Smooth muscle cell (in vitro differentiated cells): ENCODE measurements around the gene CPLX3. TPM values are rescaled to one million over a fixed set of nuclear protein-coding genes. Genes with fewer than 3 reads are reported as not detected.
A peak's percentile ranks its signal among the peaks of the same experiment; 100 is the strongest.

Experiments
- DNase-seq: peaks from one replicate; lab custom pipeline; 2025; ENCODE audit not compliant: unreplicated experiment; lab: John Stamatoyannopoulos, UW
- H2AFZ ChIP-seq: fragments of 200-600 bp; sonication (generic); 2 replicates; pipeline ENCODE4 v1.6.0; 2016; ENCODE audit warnings: antibody characterized with exemption, low read depth, mild to moderate bottlenecking
- H3F3A ChIP-seq: fragments of 200-600 bp; sonication (generic); 2 replicates; pipeline ENCODE4 v1.6.0; 2017; ENCODE audit warnings: antibody characterized with exemption, low read depth
- H3K27ac ChIP-seq: fragments of 200-600 bp; sonication (generic); 2 replicates; pipeline ENCODE4 v1.5.1; 2016; ENCODE audit warnings: low read depth, mild to moderate bottlenecking
- H3K27me3 ChIP-seq: fragments of 200-600 bp; sonication (generic); 2 replicates; pipeline ENCODE4 v1.6.1; 2016; ENCODE audit warnings: low read depth, mild to moderate bottlenecking
- H3K36me3 ChIP-seq: fragments of 200-600 bp; sonication (generic); 2 replicates; pipeline ENCODE4 v1.5.1; 2016; ENCODE audit warnings: low read depth
- H3K4me1 ChIP-seq: fragments of 200-600 bp; sonication (generic); 2 replicates; pipeline ENCODE4 v1.5.1; 2016; ENCODE audit warnings: low read depth
- H3K4me2 ChIP-seq: fragments of 200-600 bp; sonication (generic); 2 replicates; pipeline ENCODE4 v1.6.0; 2016; ENCODE audit warnings: mild to moderate bottlenecking
- H3K4me3 ChIP-seq: fragments of 200-600 bp; sonication (generic); 2 replicates; pipeline ENCODE4 v1.5.1; 2016; ENCODE audit warnings: mild to moderate bottlenecking
- H3K79me2 ChIP-seq: fragments of 200-600 bp; sonication (generic); 2 replicates; pipeline ENCODE4 v1.6.0; 2016; ENCODE audit warnings: low read depth, mild to moderate bottlenecking
- H3K9ac ChIP-seq: fragments of 200-600 bp; sonication (generic); 2 replicates; pipeline ENCODE4 v1.6.0; 2016; ENCODE audit warnings: low read depth
- H3K9me3 ChIP-seq: fragments of 200-600 bp; sonication (generic); replicated peaks from 2 replicates; pipeline ENCODE4 v1.5.1; 2016; ENCODE audit warnings: low read depth
- H4K20me1 ChIP-seq: fragments of 200-600 bp; sonication (generic); 2 replicates; pipeline ENCODE4 v1.6.0; 2016; ENCODE audit warnings: low read depth
- WGBS: methylation state at CpG from one replicate; pipeline ENCODE4 v1.1.7; 2016; ENCODE audit warnings: low lambda C conversion rate; 5-methylcytosine and 5-hydroxymethylcytosine counted together
- polyA plus RNA-seq: library from polyadenylated mRNA; unstranded; fragments of >200 nt; fragmentation: Nextera tagmentation; extraction: Ambion mirVana; gene quantifications from 2 replicates; pipeline ENCODE4 v1.2.1, GENCODE V29; 2016
- total RNA-seq: library from RNA; depleted of rRNA; stranded (reverse); fragments of >200 nt; gene quantifications from 2 replicates; pipeline ENCODE4 v1.2.3, GENCODE V29; 2014
- TF ChIP-seq, protein P1 (sequence below): fragments of 200-600 bp; sonication (generic); IDR thresholded peaks from 2 replicates; pipeline ENCODE4 v1.5.1; 2017; ENCODE audit warnings: borderline replicate concordance, mild to moderate bottlenecking, antibody characterized with exemption; ENCODE audit not compliant: insufficient read depth, poor library complexity, severe bottlenecking

CPLX3 gene
- total and polyA plus RNA-seq, 2 experiments from 2014 or later = 0.22 TPM; not detected in 1

DNA sequence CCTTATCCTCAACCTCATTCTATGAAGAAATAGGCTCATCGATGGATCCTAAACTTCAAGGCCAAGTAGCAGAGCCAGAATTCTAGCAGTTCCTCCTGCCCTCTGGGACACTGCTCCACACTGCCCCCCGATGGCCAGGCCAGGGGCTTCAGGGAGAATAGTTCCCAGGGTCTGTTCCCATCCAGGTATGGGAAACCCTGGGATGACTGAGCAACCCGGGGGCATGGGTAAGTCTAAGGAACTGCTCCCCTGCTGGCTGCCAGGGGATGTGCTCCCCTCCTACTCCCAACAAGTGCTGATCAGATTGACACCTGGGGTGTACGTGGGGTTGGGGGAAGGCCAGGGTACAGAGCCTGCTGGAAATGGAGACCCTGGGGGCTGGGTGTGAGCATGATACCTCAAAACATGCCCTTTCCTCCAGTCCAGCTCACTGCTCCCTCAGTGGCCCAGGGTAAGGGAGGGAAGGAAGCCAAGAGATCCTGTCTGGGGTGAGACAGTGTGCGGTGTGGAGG is 8.9 kb downstream of the CPLX3 start:
- no peaks in the 10 kb centered on the region for H3K79me2 ChIP-seq
- no peaks in the 10 kb centered on the region for H3K4me1 ChIP-seq
- H3K27ac ChIP-seq = no peak overlapping the region
- H3K36me3 ChIP-seq = no peaks in the 10 kb centered on the region
- H3F3A ChIP-seq = no peaks in the 10 kb centered on the region
- H3K9me3 ChIP-seq = no peaks in the 10 kb centered on the region
- no peak overlapping the region for H3K4me2 ChIP-seq
- peak; percentile 5 for DNase-seq
- H3K27me3 ChIP-seq = no peaks in the 10 kb centered on the region
- WGBS = 46% methylated on average over 5 of the region's 5 CpGs
- H4K20me1 ChIP-seq = no peaks in the 10 kb centered on the region
- no peak overlapping the region for H3K9ac ChIP-seq
- TF ChIP-seq, protein P1, sequence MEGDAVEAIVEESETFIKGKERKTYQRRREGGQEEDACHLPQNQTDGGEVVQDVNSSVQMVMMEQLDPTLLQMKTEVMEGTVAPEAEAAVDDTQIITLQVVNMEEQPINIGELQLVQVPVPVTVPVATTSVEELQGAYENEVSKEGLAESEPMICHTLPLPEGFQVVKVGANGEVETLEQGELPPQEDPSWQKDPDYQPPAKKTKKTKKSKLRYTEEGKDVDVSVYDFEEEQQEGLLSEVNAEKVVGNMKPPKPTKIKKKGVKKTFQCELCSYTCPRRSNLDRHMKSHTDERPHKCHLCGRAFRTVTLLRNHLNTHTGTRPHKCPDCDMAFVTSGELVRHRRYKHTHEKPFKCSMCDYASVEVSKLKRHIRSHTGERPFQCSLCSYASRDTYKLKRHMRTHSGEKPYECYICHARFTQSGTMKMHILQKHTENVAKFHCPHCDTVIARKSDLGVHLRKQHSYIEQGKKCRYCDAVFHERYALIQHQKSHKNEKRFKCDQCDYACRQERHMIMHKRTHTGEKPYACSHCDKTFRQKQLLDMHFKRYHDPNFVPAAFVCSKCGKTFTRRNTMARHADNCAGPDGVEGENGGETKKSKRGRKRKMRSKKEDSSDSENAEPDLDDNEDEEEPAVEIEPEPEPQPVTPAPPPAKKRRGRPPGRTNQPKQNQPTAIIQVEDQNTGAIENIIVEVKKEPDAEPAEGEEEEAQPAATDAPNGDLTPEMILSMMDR = peak; percentile 62
- H3K4me3 ChIP-seq = no peak overlapping the region
- no peak overlapping the region for H2AFZ ChIP-seq

DNA sequence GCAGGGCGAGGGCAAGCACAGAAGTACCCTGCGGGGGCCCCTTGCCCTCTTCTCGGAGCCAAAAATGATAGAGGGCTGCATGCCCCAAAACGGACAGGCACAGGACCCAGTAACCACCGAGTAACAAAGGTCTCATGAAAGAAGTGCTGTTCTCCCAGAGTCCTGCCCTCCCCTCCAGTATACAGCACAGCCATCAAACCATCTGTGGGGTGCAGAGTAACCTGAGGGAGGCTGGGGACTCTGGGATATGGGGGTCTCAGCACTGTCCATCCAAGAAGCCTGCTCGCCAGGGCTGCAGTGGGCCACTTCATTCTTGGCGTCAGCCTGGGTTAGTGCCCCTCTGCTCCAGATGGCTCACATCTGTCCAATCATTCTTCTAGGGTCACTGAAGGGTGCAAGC is 10.4 kb downstream of the CPLX3 start:
- no peak overlapping the region for H3K4me3 ChIP-seq
- H3K9ac ChIP-seq = no peak overlapping the region
- H3F3A ChIP-seq = no peaks in the 10 kb centered on the region
- H4K20me1 ChIP-seq = no peaks in the 10 kb centered on the region
- no peaks in the 10 kb centered on the region for H3K79me2 ChIP-seq
- WGBS = 98% methylated on average over 7 of the region's 7 CpGs
- DNase-seq = no peak
- H3K4me1 ChIP-seq = no peaks in the 10 kb centered on the region
- no peak overlapping the region for H2AFZ ChIP-seq
- H3K27ac ChIP-seq = no peak overlapping the region
- no peak overlapping the region for H3K4me2 ChIP-seq
- H3K36me3 ChIP-seq = no peaks in the 10 kb centered on the region
- TF ChIP-seq, protein P1 = no peak
- no peaks in the 10 kb centered on the region for H3K9me3 ChIP-seq
- H3K27me3 ChIP-seq = no peaks in the 10 kb centered on the region

DNA sequence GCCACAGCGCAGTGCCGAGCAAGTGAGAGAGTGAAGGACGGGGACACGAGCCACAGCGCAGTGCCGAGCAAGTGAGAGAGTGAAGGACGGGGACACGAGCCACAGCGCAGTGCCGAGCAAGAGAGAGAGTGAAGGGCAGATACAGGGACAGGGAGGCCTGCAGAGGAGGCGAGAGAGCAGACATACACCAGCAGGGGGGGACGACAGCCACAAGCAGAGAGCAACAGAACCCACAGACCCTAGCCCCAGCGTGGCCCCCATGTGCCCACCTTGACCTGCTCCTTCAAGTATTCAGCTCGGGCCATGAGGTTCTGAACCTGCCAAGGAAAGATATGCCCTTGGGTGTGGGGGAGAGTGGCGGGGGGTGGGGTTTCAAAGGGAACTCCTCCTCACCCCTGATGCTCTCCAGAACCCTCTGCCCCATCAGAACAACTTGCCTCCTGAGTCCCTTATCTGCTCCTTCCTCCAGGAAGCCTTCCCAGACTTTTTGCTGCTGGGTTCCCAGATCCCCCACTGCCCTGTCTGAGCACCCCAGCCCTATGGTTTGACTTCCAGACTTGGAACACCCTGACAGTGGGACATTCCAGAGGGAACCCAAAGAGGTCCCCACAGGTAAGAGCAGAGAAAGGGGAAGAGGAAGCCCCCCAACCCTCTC is 11.2 kb downstream of the CPLX3 start:
- Histone ChIP-seq H3K4me3 (no peak overlapping the region), H3K27me3 (no peaks in the 10 kb centered on the region), H3F3A (no peaks in the 10 kb centered on the region), H3K9ac (no peak overlapping the region), H3K4me1 (no peaks in the 10 kb centered on the region), H4K20me1 (no peaks in the 10 kb centered on the region), H2AFZ (no peak overlapping the region), H3K36me3 (no peaks in the 10 kb centered on the region), H3K79me2 (no peaks in the 10 kb centered on the region), H3K4me2 (no peak overlapping the region), H3K9me3 (no peaks in the 10 kb centered on the region), H3K27ac (no peak overlapping the region)
- no peak for DNase-seq
- TF ChIP-seq, protein P1 = peak; percentile 5
- 85% methylated on average over 12 of the region's 15 CpGs for WGBS

DNA sequence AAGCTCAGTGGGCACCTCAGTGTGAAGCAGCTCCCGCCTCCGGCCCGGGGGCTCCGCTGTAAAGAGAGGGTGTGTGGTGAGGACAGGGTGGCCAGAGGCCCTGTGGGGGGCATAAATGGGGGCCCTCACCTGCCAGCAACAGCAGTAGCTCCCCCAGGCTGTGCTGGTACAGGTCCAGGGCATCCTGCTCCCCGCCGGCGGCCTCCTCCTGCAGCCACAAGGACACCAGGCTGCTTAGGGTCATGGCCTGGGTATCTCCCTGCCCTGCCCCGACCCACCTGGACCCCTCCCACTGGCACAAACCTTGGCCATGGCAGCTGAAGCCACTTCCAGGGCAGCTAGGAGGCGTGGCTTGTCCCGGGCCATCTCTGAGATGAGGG is 11.7 kb downstream of the CPLX3 start:
- Histone ChIP-seq H3K36me3 (no peaks in the 10 kb centered on the region), H3K9ac (no peak overlapping the region), H3K79me2 (no peaks in the 10 kb centered on the region), H3K9me3 (no peaks in the 10 kb centered on the region), H3K27ac (no peak overlapping the region), H2AFZ (no peak overlapping the region), H3F3A (no peaks in the 10 kb centered on the region), H4K20me1 (no peaks in the 10 kb centered on the region), H3K4me3 (no peak overlapping the region), H3K4me2 (no peak overlapping the region), H3K4me1 (peaks cover under 1% of the 10 kb centered on the region), H3K27me3 (no peaks in the 10 kb centered on the region)
- TF ChIP-seq, protein P1 = no peak
- DNase-seq = no peak
- 98% methylated on average over 10 of the region's 10 CpGs for WGBS
